CD4-positive, alpha-beta T cell (primary cell): Measurements from ENCODE around the gene NUP50. TPM values are rescaled to one million over a fixed set of nuclear protein-coding genes. Genes with fewer than 3 reads are reported as not detected.

ENCODE experiments used
- ATAC-seq: fragments of 200-7000 bp; cut with Tn5 transposase; one replicate; pipeline ENCODE4 v1.10.0; 2022; ENCODE audit warnings: mild to moderate bottlenecking; ENCODE audit not compliant: poor library complexity
- CTCF ChIA-PET: fragments of 350-600 bp; sonication (Branson Sonifier 250); formaldehyde crosslinking; loops from one replicate; lab custom pipeline; 2021; ENCODE audit warnings: antibody characterized with exemption, inconsistent platforms; lab: Charles Lee
- POLR2A ChIA-PET: fragments of 350-600 bp; sonication (Branson Sonifier 250); formaldehyde crosslinking; loops from one replicate; lab custom pipeline; 2021; ENCODE audit warnings: antibody characterized with exemption, inconsistent platforms; lab: Charles Lee
- DNase-seq, 14 experiments: peaks; one replicate each; pipeline ENCODE4 v3.0.0-alpha.2; 2013 to 2020; ENCODE audit warnings: mixed read lengths in 2 of 14
- H3K27ac ChIP-seq, 2 donors: one replicate each; pipeline versions ENCODE4 v1.5.1 to v1.7.0; 2013; ENCODE audit warnings: low read length in 2 of 2, low read depth in 1 of 2, mild to moderate bottlenecking in 1 of 2
- H3K27me3 ChIP-seq, 2 experiments: 1 replicate in 1 of 2; 2 replicates in 1 of 2; pipeline versions ENCODE4 v1.6.1 to v1.7.0; 2013; ENCODE audit warnings: low read length in 2 of 2, control low read depth in 1 of 2, mild to moderate bottlenecking in 1 of 2, moderate library complexity in 1 of 2; ENCODE audit not compliant: insufficient read depth in 2 of 2, control insufficient read depth in 1 of 2
- H3K36me3 ChIP-seq: one replicate; pipeline ENCODE4 v1.6.1; 2013; ENCODE audit warnings: low read length, control low read depth; ENCODE audit not compliant: insufficient read depth
- H3K4me1 ChIP-seq: one replicate; pipeline ENCODE4 v1.6.1; 2013; ENCODE audit warnings: low read length, control low read depth; ENCODE audit not compliant: insufficient read depth
- H3K4me3 ChIP-seq: one replicate; pipeline ENCODE4 v1.5.1; 2013; ENCODE audit warnings: mild to moderate bottlenecking, low read length, moderate library complexity
- H3K9me3 ChIP-seq, 2 experiments: 1 replicate in 1 of 2; 2 replicates in 1 of 2; pipeline versions ENCODE4 v1.6.1 to v1.7.0; 2013; ENCODE audit warnings: low read length in 2 of 2, mild to moderate bottlenecking in 2 of 2, control low read depth in 1 of 2, moderate library complexity in 1 of 2; ENCODE audit not compliant: control insufficient read depth in 1 of 2, insufficient read depth in 1 of 2
- H3K27ac Mint-ChIP-seq: one replicate; pipeline ENCODE4 v1.8.0; 2020; ENCODE audit warnings: mixed read lengths
- H3K27me3 Mint-ChIP-seq: one replicate; pipeline ENCODE4 v1.8.0; 2021; ENCODE audit warnings: mixed read lengths
- H3K36me3 Mint-ChIP-seq: one replicate; pipeline ENCODE4 v1.8.0; 2021; ENCODE audit warnings: low read depth, mixed read lengths
- H3K4me1 Mint-ChIP-seq: one replicate; pipeline ENCODE4 v1.8.0; 2021; ENCODE audit warnings: low read depth, mixed read lengths
- H3K4me3 Mint-ChIP-seq: one replicate; pipeline ENCODE4 v1.8.0; 2020; ENCODE audit warnings: mild to moderate bottlenecking, mixed read lengths
- H3K9me3 Mint-ChIP-seq: one replicate; pipeline ENCODE4 v1.8.0; 2020; ENCODE audit warnings: mixed read lengths
- intact Hi-C, 2 experiments: fragments of 100-400 bp; cut with DNase I in 1 of 2; cut with micrococcal nuclease in 1 of 2; formaldehyde crosslinking; loops; one replicate each; pipeline versions ENCODE4 v1.15.1 to v1.9.0; 2023 to 2025; cut with DNase I, micrococcal nuclease
- total RNA-seq, 174 experiments: library from RNA in 2 of 174; stranded (reverse) in 2 of 174; gene quantifications; one replicate each; pipeline ENCODE4 v1.2.3 and lab custom pipeline; 2021 to 2026
- TF ChIP-seq, protein P1 (sequence below): fragments of 200-600 bp; IDR thresholded peaks from one replicate; pipeline ENCODE4 v1.8.0; 2022; ENCODE audit warnings: antibody characterized with exemption, mild to moderate bottlenecking

The NUP50 gene
- total RNA-seq, 2 experiments from 2014 or later: 141 TPM

DNA sequence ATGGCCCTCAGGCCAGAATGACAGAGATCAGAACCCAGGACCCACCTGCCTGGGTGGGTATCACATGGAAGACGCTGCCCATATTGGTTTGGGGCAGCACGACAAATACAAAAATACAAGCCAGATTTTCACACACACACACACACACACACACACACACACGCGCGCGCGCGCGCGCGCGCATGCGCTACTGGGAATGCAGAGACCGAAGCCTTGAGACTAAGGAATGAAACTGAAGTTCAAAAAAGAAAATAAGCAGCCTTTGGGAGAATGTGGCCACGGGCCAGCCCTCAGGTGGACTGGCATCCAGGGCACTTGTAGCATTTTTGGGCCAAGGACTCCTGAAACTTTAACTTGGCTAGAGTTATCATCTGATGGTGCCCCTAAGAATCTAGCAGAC, 21.3 kb upstream of the NUP50 start:
- H3K9me3 Mint-ChIP-seq: no peaks in the 10 kb centered on the region
- CTCF ChIA-PET: no interaction called here

DNA sequence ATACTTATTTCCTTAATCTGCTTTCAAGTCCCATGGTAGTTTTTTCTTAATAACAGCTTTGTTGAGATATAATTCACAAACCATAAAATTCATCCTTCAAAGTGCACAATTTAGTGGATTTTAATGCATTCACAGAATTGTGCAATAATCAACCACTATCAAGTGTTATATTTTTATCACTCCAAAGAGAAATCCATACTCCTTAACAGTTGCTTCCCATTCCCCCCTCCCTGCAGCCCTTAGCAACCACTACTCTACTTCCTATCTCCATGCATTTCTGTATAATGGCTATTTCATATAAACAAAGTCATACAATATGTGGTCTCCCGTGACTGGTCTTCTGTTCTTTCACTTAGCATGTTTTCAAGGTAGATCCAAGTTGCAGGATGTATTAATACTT, 18.8 kb upstream of the NUP50 start:
- Mint-ChIP-seq H3K36me3 (peaks cover 10% of the 10 kb centered on the region), H3K27ac (no peak overlapping the region), H3K9me3 (no peaks in the 10 kb centered on the region), H3K4me3 (no peak overlapping the region), H3K27me3 (no peaks in the 10 kb centered on the region), H3K4me1 (no peaks in the 10 kb centered on the region)
- no peak overlapping the region for H3K4me3 ChIP-seq
- TF ChIP-seq, protein P1, sequence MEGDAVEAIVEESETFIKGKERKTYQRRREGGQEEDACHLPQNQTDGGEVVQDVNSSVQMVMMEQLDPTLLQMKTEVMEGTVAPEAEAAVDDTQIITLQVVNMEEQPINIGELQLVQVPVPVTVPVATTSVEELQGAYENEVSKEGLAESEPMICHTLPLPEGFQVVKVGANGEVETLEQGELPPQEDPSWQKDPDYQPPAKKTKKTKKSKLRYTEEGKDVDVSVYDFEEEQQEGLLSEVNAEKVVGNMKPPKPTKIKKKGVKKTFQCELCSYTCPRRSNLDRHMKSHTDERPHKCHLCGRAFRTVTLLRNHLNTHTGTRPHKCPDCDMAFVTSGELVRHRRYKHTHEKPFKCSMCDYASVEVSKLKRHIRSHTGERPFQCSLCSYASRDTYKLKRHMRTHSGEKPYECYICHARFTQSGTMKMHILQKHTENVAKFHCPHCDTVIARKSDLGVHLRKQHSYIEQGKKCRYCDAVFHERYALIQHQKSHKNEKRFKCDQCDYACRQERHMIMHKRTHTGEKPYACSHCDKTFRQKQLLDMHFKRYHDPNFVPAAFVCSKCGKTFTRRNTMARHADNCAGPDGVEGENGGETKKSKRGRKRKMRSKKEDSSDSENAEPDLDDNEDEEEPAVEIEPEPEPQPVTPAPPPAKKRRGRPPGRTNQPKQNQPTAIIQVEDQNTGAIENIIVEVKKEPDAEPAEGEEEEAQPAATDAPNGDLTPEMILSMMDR: no peak
- no peaks in the 10 kb centered on the region for H3K27me3 ChIP-seq
- no peak overlapping the region for H3K27ac ChIP-seq
- peaks cover 4% of the 10 kb centered on the region for H3K36me3 ChIP-seq
- H3K4me1 ChIP-seq: no peaks in the 10 kb centered on the region
- DNase-seq (no peak), ATAC-seq (no peak)
- ChIA-PET POLR2A (interaction anchor here (0.6 kb wide), 1 partner anchor 73 kb away, joined by 3 read pairs; no protein-coding TSS in a partner anchor), CTCF (no interaction called here)
- intact Hi-C loops: no loop called here
- H3K9me3 ChIP-seq: peaks cover 0 to 3% of the 10 kb centered on the region in 2 experiments

More for the DNA sequence above, 21.3 kb upstream of the NUP50 start:
- no peak for DNase-seq
- H3K4me1 ChIP-seq: no peaks in the 10 kb centered on the region
- TF ChIP-seq, protein P1: no peak
- H3K27me3 Mint-ChIP-seq: no peaks in the 10 kb centered on the region
- H3K4me3 ChIP-seq: no peak overlapping the region
- H3K27ac ChIP-seq: no peak overlapping the region
- no peaks in the 10 kb centered on the region for H3K36me3 ChIP-seq
- H3K27me3 ChIP-seq: no peaks in the 10 kb centered on the region
- POLR2A ChIA-PET: no interaction called here
- peaks cover 0 to 3% of the 10 kb centered on the region in 2 experiments for H3K9me3 ChIP-seq
- H3K4me1 Mint-ChIP-seq: no peaks in the 10 kb centered on the region
- H3K27ac Mint-ChIP-seq: no peak overlapping the region
- no peak overlapping the region for H3K4me3 Mint-ChIP-seq
- no peak for ATAC-seq
- peaks cover 13% of the 10 kb centered on the region for H3K36me3 Mint-ChIP-seq
- intact Hi-C loops: no loop called here

DNA sequence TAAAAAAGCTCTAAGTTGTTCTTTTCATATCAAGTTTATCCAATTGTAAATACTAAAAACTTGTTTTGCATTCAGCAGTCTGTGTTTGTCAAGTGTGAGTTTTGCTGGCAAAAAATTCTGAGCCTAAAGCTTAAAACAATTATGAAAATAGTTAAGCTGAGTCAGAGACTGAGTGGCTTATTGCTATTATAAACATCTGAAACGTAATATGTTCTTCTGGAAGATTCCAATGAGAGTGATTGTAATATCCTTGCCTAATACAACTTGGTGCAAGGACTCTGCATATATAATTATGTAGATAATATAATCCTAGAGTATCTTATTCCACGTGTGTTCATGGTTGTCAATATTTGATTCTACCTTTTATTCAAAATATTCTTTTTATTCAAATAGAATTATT, 14.1 kb upstream of the NUP50 start:
- Mint-ChIP-seq H3K36me3 (peaks cover 26% of the 10 kb centered on the region), H3K4me1 (peaks cover 5% of the 10 kb centered on the region), H3K9me3 (no peaks in the 10 kb centered on the region), H3K27ac (no peak overlapping the region), H3K4me3 (no peak overlapping the region), H3K27me3 (no peaks in the 10 kb centered on the region)
- POLR2A ChIA-PET: interaction anchor here (1.6 kb wide), 1 partner anchor 14 kb away, joined by 8 read pairs; the partner anchor contains the start of gene NUP50
- intact Hi-C loops: no loop called here
- no peaks in the 10 kb centered on the region for H3K27me3 ChIP-seq
- no peaks in the 10 kb centered on the region for H3K9me3 ChIP-seq
- ATAC-seq: no peak
- H3K27ac ChIP-seq: no peak overlapping the region
- no peak overlapping the region for H3K4me3 ChIP-seq
- H3K4me1 ChIP-seq: no peaks in the 10 kb centered on the region
- peaks cover 8% of the 10 kb centered on the region for H3K36me3 ChIP-seq
- TF ChIP-seq, protein P1: no peak
- DNase-seq: no peak
- CTCF ChIA-PET: interaction anchor here (1.3 kb wide), 1 partner anchor 10 kb away, joined by 4 read pairs; no protein-coding TSS in a partner anchor
